ENCODE data around the gene GOLGA8B.

GOLGA8B gene

DNA sequence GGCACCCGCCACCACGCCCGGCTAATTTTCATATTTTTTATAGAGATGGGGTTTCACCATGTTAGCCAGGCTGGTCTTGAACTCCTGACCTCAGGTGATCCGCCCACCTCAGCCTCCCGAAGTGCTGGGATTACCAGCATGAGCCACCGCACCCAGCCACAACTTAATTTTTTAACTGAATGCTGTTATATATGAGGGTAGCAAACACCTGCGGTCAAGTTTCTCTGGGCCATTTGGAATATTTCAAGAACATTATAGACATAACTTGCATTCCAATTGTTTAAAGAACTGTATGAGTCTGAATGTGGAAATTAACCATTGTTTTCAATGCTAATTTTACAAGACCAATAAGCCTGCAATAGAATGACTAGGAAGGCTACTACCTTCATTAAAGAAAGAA lies 35.7 kb upstream of the GOLGA8B start:
- TF ChIP-seq, protein P1, sequence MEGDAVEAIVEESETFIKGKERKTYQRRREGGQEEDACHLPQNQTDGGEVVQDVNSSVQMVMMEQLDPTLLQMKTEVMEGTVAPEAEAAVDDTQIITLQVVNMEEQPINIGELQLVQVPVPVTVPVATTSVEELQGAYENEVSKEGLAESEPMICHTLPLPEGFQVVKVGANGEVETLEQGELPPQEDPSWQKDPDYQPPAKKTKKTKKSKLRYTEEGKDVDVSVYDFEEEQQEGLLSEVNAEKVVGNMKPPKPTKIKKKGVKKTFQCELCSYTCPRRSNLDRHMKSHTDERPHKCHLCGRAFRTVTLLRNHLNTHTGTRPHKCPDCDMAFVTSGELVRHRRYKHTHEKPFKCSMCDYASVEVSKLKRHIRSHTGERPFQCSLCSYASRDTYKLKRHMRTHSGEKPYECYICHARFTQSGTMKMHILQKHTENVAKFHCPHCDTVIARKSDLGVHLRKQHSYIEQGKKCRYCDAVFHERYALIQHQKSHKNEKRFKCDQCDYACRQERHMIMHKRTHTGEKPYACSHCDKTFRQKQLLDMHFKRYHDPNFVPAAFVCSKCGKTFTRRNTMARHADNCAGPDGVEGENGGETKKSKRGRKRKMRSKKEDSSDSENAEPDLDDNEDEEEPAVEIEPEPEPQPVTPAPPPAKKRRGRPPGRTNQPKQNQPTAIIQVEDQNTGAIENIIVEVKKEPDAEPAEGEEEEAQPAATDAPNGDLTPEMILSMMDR (IDR thresholded peaks at IDR 0.05; ENCODE audit: low read depth, low read length) = no peak
- DNase-seq (ENCODE audit: extremely low read depth, low read depth) = no peak

DNA sequence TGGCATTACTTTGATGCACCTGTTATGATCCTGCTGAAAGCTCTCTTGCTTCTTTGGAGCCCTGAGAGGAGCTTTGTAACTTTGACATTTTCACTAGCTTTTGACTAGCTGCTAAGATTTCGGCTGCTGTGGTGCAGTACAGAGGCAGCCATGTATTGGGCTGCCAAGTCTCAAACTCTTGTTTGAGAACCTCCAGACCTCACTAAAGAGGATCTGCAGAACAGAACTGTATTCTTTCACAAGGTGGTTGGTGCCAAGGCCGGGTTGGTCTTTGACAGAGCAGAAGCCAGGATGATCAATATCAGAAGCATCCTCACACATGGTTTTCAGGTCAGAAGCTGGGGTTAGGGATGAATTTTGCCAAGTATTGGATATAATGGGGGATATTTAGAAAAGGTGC lies 34.6 kb upstream of the GOLGA8B start:
- DNase-seq (ENCODE audit: extremely low read depth, low read depth) = no peak
- TF ChIP-seq, protein P1 (IDR thresholded peaks at IDR 0.05; ENCODE audit: low read depth, low read length) = no peak

DNA sequence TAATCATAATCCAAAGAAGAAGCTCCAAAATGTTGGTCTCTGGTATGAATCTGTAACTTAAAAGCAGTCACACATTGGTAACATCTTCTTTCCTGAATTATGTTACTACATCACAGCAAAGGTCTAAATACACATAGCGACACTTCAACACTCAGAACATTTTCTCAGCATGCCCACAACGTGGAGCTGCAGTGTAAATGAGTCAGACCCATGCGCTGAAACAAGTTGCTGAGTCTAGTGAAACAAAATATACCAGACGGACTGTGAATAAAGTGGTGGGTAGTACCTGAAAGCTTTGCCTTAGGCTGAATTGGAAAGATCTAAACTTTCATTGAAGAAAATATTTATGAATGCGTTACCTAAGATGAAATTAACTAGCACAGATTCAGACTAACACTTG lies 33.2 kb upstream of the GOLGA8B start:
- TF ChIP-seq, protein P1 (IDR thresholded peaks at IDR 0.05; ENCODE audit: low read depth, low read length) = no peak
- no peak for DNase-seq (ENCODE audit: extremely low read depth, low read depth)

DNA sequence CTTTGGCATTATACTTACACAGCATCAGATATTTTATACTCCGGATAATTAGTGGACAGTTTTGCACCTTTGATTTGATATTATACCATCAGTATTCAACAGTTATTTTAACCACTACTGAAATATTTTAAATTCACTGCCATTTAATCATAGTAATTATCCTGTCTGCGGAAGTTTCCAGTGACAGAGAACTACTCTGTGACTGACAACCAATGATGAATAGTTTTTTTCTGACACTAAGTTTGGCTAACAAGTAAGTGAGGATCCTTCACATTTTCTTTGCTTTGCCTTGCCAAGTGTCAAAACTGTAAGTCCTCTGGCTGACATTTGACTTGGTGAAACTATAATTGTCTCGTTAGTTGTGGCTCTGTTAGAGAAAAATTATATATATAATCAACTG lies 30.5 kb upstream of the GOLGA8B start:
- TF ChIP-seq, protein P1 (IDR thresholded peaks at IDR 0.05; ENCODE audit: low read depth, low read length) = no peak
- no peak for DNase-seq (ENCODE audit: extremely low read depth, low read depth)

DNA sequence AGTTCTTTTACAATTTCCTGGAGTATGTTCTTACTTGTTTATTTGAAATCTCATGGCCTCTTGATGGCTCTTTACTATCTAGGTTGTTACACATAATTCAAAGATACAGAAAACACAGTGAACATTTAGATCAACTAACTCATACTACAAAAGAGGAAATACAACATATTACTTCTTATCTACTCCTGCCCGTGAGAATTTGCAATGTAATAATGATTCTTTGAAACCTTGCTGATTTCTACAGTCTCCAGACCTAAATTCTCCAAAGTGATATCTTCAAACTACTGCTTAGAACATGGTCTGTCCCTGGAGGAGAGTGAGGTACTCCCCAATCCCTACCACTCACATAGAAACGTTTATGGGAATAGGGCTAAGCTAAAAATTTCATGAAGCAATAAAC lies 29.9 kb upstream of the GOLGA8B start:
- TF ChIP-seq, protein P1 (IDR thresholded peaks at IDR 0.05; ENCODE audit: low read depth, low read length) = no peak
- DNase-seq (ENCODE audit: extremely low read depth, low read depth) = no peak

DNA sequence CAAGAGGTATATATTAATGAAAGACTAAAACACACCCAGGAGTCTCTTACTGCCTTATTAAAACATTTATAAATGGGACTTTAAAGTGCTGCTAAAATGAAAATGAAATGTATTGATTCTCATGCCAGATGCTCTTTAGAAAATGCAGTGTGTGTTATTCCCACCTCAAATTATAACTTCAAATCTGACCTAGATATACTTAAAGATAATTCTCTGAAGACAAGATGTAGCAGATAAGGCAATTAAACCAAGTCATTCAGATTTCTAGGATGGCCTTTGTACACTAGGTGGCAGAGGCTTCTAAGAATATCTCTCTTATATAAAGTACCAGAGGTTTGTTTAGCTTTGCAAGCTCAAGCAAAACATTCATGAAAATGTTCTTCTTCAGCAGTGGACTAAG lies 26.9 kb upstream of the GOLGA8B start:
- TF ChIP-seq, protein P1 (IDR thresholded peaks at IDR 0.05; ENCODE audit: low read depth, low read length) = peak; percentile 24
- no peak for DNase-seq (ENCODE audit: extremely low read depth, low read depth)

DNA sequence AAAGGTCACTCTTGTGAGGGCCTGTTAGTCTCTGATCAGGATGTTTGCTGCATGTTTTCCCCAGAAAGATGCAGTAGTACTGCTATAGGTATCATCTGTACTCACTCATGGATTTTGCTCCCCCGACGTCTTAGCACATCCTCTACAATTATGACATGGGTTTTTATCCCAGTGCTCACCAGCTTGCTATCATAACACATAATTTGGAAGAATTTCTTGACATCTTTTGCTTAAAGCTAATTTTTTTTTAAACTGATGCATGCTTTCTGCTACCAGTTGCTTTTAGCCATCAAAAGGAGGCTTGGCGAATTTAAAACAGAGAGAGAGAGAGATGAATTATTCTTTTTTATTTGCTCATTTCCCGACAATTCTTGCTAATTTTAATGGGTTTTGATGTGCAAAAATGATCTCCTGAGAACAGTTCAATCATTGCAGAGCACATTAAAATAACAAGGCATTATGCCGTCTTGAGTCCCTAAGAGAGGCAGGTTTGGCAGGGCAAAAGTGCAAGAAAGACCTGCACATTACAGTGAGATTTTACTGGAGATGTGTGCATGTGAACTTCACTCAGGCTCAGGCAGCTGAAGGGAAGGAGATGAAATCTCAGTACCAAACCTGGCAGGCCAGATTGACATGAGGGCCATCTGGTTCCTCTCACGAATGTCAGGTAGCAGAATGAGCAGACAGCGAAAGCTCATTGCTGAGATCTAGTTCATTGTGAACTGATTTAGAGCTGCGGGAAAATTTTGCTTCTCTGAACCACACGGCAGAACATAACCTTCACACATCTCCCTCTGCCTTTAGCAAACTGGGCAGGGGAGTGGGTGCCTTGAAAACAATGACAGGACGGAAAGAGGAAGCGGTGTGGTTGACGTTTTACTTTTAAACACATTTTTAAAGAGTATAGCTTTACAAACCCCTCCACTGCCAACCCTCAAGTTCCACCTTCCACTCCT lies 25.9 kb upstream of the GOLGA8B start:
- TF ChIP-seq, protein P1 (IDR thresholded peaks at IDR 0.05; ENCODE audit: low read depth, low read length) = no peak

More for the DNA sequence above, 25.9 kb upstream of the GOLGA8B start:
- DNase-seq (ENCODE audit: extremely low read depth, low read depth) = no peak

Data from AG09319 (cell line).